K562 (cell line): ENCODE results near the gene SPRYD3. TPM values are rescaled to one million over a fixed set of nuclear protein-coding genes. Genes with fewer than 3 reads are reported as not detected.

Experiments used
- ATAC-seq: fragments of 200-7000 bp; cut with Tn5 transposase; 3 replicates; pipeline ENCODE4 v1.9.1; 2020; ENCODE audit warnings: moderate library complexity
- BruUV-seq: library from RNA; stranded (reverse); fragments of 400-500 nt; replicated peaks from 2 replicates; lab custom pipeline; 2021; lab: Mats Ljungman, UMichigan
- CTCF ChIA-PET: fragments of 300-600 bp; formaldehyde crosslinking; extraction: SDS; loops from one replicate; lab custom pipeline; 2021; ENCODE audit warnings: low intra/inter-chr PET ratio; lab: Yijun Ruan, JAX
- POLR2A ChIA-PET: fragments of 300-600, 350-650 bp; sonication (Branson Sonifier 250); formaldehyde crosslinking; extraction: SDS; loops from one replicate; lab custom pipeline; 2021; ENCODE audit warnings: antibody characterized with exemption, inconsistent platforms; lab: Yijun Ruan, JAX
- DNase-seq, 4 experiments: peaks; one replicate each; pipeline versions ENCODE4 v3.0.0 to v3.0.0-alpha.2; 2011 to 2018; ENCODE audit warnings: low spot score in 3 of 4, mixed read lengths in 3 of 4; ENCODE audit errors: extremely low read depth in 1 of 4
- FAIRE-seq: peaks from 2 replicates; lab custom pipeline; 2011; peaks lifted over from hg19 to GRCh38; lab: Jason Lieb, UNC
- H2AFZ ChIP-seq: 2 replicates; pipeline ENCODE4 v1.6.0; 2011; ENCODE audit warnings: low read depth, low read length, control low read depth, inconsistent platforms
- H3K27ac ChIP-seq: fragments of 200-600 bp; 3 replicates; pipeline ENCODE4 v1.8.0; 2011; ENCODE audit warnings: low read depth, mild to moderate bottlenecking, control low read depth, inconsistent platforms, low read length, moderate library complexity, mixed read lengths; ENCODE audit errors: extremely low read depth
- H3K27me3 ChIP-seq, 2 experiments: fragments of 300-600 bp in 1 of 2; 2 replicates in 1 of 2; 3 replicates in 1 of 2; pipeline versions ENCODE4 v1.6.0 to v1.8.0; 2011; ENCODE audit warnings: inconsistent platforms in 2 of 2, low read length in 2 of 2, mild to moderate bottlenecking in 1 of 2, mixed read lengths in 1 of 2, moderate library complexity in 1 of 2; ENCODE audit not compliant: control insufficient read depth in 2 of 2, insufficient read depth in 2 of 2
- H3K36me3 ChIP-seq: fragments of 300-600 bp; 3 replicates; pipeline ENCODE4 v1.8.0; 2011; ENCODE audit warnings: mild to moderate bottlenecking, low read length, inconsistent platforms; ENCODE audit not compliant: control insufficient read depth, insufficient read depth
- H3K4me1 ChIP-seq, 2 experiments: fragments of 200-600 bp in 1 of 2; replicated peaks in 1 of 2; 2 replicates in 1 of 2; 3 replicates in 1 of 2; pipeline versions ENCODE4 v1.5.1 to v1.8.0; 2011; ENCODE audit warnings: inconsistent platforms in 2 of 2, low read length in 2 of 2, mild to moderate bottlenecking in 1 of 2, mixed read lengths in 1 of 2, moderate library complexity in 1 of 2; ENCODE audit not compliant: control insufficient read depth in 2 of 2, insufficient read depth in 2 of 2
- H3K4me2 ChIP-seq: 2 replicates; pipeline ENCODE4 v1.6.1; 2011; ENCODE audit warnings: low read length, control low read depth, inconsistent platforms, mixed read lengths; ENCODE audit not compliant: insufficient read depth
- H3K4me3 ChIP-seq: fragments of 200-600 bp; sonication (generic), shearing (Covaris generic); 2 replicates; pipeline ENCODE4 v1.5.1; 2016; ENCODE audit warnings: control low read depth, inconsistent platforms
- H3K79me2 ChIP-seq: fragments of 200-600 bp; 3 replicates; pipeline ENCODE4 v1.8.0; 2011; ENCODE audit warnings: low read length, inconsistent platforms; ENCODE audit not compliant: control insufficient read depth, insufficient read depth
- H3K9ac ChIP-seq, 2 experiments: 2 replicates each; pipeline versions ENCODE4 v1.6.0 to v1.6.1; 2011; ENCODE audit warnings: low read depth in 2 of 2, low read length in 2 of 2, control low read depth in 1 of 2, inconsistent platforms in 1 of 2, mild to moderate bottlenecking in 1 of 2, mixed read lengths in 1 of 2; ENCODE audit not compliant: insufficient read depth in 1 of 2
- H3K9me1 ChIP-seq: one replicate; pipeline ENCODE4 v1.6.0; 2011; ENCODE audit warnings: inconsistent platforms, mild to moderate bottlenecking, low read length, moderate library complexity; ENCODE audit not compliant: control insufficient read depth, insufficient read depth
- H3K9me3 ChIP-seq: replicated peaks from 2 replicates; pipeline ENCODE4 v1.5.1; 2011; ENCODE audit warnings: low read depth, low read length, inconsistent platforms; ENCODE audit not compliant: control insufficient read depth, insufficient read depth
- H4K20me1 ChIP-seq: replicated peaks from 2 replicates; pipeline ENCODE4 v1.6.1; 2011; ENCODE audit warnings: low read length, inconsistent platforms, mixed read lengths; ENCODE audit not compliant: control insufficient read depth, insufficient read depth
- BHLHE40 ChIP-seq: IDR thresholded peaks from 2 replicates; pipeline ENCODE4 v1.6.1; 2011; ENCODE audit warnings: low read length, improper control_type of control experiment
- HNRNPK ChIP-seq: fragments of 200-400 bp; formaldehyde crosslinking; IDR thresholded peaks from one replicate; pipeline ENCODE4 v1.6.1; 2018; ENCODE audit warnings: mild to moderate bottlenecking, low read depth, low read length; ENCODE audit not compliant: poor library complexity, severe bottlenecking
- KLF1 ChIP-seq: fragments of 450-650 bp; IDR thresholded peaks from 2 replicates; pipeline ENCODE4 v1.6.1; 2016; ENCODE audit warnings: missing genetic modification characterization, missing compliant biosample characterization
- PHF20 ChIP-seq: fragments of 450-650 bp; IDR thresholded peaks from 2 replicates; pipeline ENCODE4 v1.6.1; 2018; ENCODE audit not compliant: partially characterized antibody
- SUPT5H ChIP-seq: fragments of 450-650 bp; IDR thresholded peaks from 2 replicates; pipeline ENCODE4 v1.6.1; 2016
- ZNF253 ChIP-seq: fragments of 250-450 bp; sonication (Bioruptor Pico); conservative IDR thresholded peaks from 2 replicates; pipeline ENCODE4 v1.6.1; 2021; ENCODE audit warnings: mild to moderate bottlenecking
- WGBS: fragments of 100-300 bp; shearing (Covaris generic); methylation state at CpG from one replicate; pipeline ENCODE4 v1.1.6; 2016; ENCODE audit warnings: low coverage, mixed read lengths; ENCODE audit not compliant: insufficient coverage; ENCODE audit errors: missing lambda C conversion rate; 5-methylcytosine and 5-hydroxymethylcytosine counted together
- in situ Hi-C: fragments of 300-500 bp; cut with MboI; formaldehyde crosslinking; loops from 4 replicates; pipeline ENCODE4 v1.15.0; 2018; ENCODE audit warnings: inconsistent platforms, mixed read lengths
- intact Hi-C: fragments of 100-400 bp; cut with micrococcal nuclease; formaldehyde crosslinking; loops from 2 replicates; pipeline ENCODE4 v1.14.2; 2022
- polyA plus RNA-seq, 8 experiments: library from polyadenylated mRNA; depleted of rRNA in 4 of 8; stranded (reverse) in 5 of 8; unstranded in 3 of 8; fragments of >200 nt; fragmentation: Nextera tagmentation in 2 of 8; fragmentation: Illumina TruSeq in 1 of 8; extraction: Ambion mirVana in 2 of 8; extraction: Trizol in 1 of 8; gene quantifications; 2 replicates each; pipeline versions ENCODE4 v1.2.1 to v1.2.3, GENCODE V29; 2011 to 2014; ENCODE audit warnings: inconsistent platforms in 1 of 8, missing spikeins in 1 of 8
- total RNA-seq, 7 experiments: library from RNA; depleted of rRNA in 6 of 7; stranded (reverse); fragments of >200 nt in 6 of 7; fragmentation: Illumina TruSeq in 2 of 7; extraction: Trizol in 2 of 7; gene quantifications; 2 replicates each; pipeline versions ENCODE4 v1.2.1 to v1.2.3, GENCODE V29; 2011 to 2021; ENCODE audit warnings: low replicate concordance in 1 of 7
- TF ChIP-seq, protein P1 (sequence below): fragments of 250-450 bp; sonication (Bioruptor Pico); IDR thresholded peaks from 2 replicates; pipeline ENCODE4 v1.9.0; 2021; ENCODE audit warnings: mild to moderate bottlenecking

SPRYD3 gene
- total and polyA plus RNA-seq, 9 of the 15 experiments (the other 6 are each of a cell fraction or from before 2014, with no cell fraction given) = 1.5 to 13.6 (median 7.6) TPM

GRCh38 chr12:53076461-53076860, 2.7 kb downstream of the SPRYD3 start:
- H3K4me3 ChIP-seq = no peak overlapping the region
- DNase-seq = no peak
- no TSS peak for BruUV-seq
- POLR2A ChIA-PET = interaction anchor here (1.1 kb wide), 2 partner anchors 11 to 12 kb away, joined by 3 read pairs; no protein-coding TSS in a partner anchor
- ATAC-seq = no peak
- H2AFZ ChIP-seq = no peak overlapping the region
- H3K4me1 ChIP-seq = peaks cover 21 to 35% of the 10 kb centered on the region in 2 experiments
- no peaks in the 10 kb centered on the region for H3K9me3 ChIP-seq
- no peak for FAIRE-seq
- no peaks in the 10 kb centered on the region for H4K20me1 ChIP-seq
- H3K9me1 ChIP-seq = no peaks in the 10 kb centered on the region
- H3K79me2 ChIP-seq = peaks cover 8% of the 10 kb centered on the region; the same call in 2 of the 3 replicates
- H3K36me3 ChIP-seq = peaks cover 14% of the 10 kb centered on the region; the same call in 2 of the 3 replicates
- in situ Hi-C loops (no loop called here), intact Hi-C loops (no loop called here)
- WGBS = 75% methylated on average over 3 of the region's 3 CpGs
- no peaks in the 10 kb centered on the region for H3K27me3 ChIP-seq
- CTCF ChIA-PET = interaction anchor here (1.4 kb wide), 1 partner anchor 23 kb away, joined by 3 read pairs; no protein-coding TSS in a partner anchor
- no peak overlapping the region for H3K9ac ChIP-seq
- H3K27ac ChIP-seq = no peak overlapping the region
- no peak overlapping the region for H3K4me2 ChIP-seq
- TF ChIP-seq KLF1 (tag) = no peak
- TF ChIP-seq, protein P1, sequence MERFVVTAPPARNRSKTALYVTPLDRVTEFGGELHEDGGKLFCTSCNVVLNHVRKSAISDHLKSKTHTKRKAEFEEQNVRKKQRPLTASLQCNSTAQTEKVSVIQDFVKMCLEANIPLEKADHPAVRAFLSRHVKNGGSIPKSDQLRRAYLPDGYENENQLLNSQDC (CRISPR knock-in tag) = no peak
- no peak for TF ChIP-seq HNRNPK
- TF ChIP-seq BHLHE40 = no peak
- no peak for TF ChIP-seq SUPT5H
- no peak for TF ChIP-seq PHF20
- no peak for TF ChIP-seq ZNF253 (CRISPR knock-in tag)
